ENCODE data around the gene TCIRG1.

Gene TCIRG1

GRCh38 chr11:68007498-68008380 lies 31.1 kb upstream of the TCIRG1 start:
- DNase-seq: no peak

- peak; percentile 14 for DNase-seq
Observed at GRCh38 chr11:68008381-68009337, 30.2 kb upstream of the TCIRG1 start.

GRCh38 chr11:68009391-68010089 lies 29.3 kb upstream of the TCIRG1 start:
- no peak for DNase-seq

- no peak for DNase-seq
Observed at GRCh38 chr11:68010090-68011041, 28.5 kb upstream of the TCIRG1 start, which contains the start of gene ALDH3B1. Gene ALDH3B1 (plus strand): TSS chr11:68010327. CDS start chr11:68015298, 4,971 bp downstream.

- no peak for DNase-seq
Observed at GRCh38 chr11:68011051-68011943, 27.5 kb upstream of the TCIRG1 start.

- DNase-seq: no peak
Observed at GRCh38 chr11:68012044-68012842, 26.6 kb upstream of the TCIRG1 start.

GRCh38 chr11:68012843-68013610 lies 25.8 kb upstream of the TCIRG1 start:
- no peak for DNase-seq

GRCh38 chr11:68013611-68014156 lies 25.1 kb upstream of the TCIRG1 start:
- DNase-seq: no peak

GRCh38 chr11:68014157-68014946 lies 24.5 kb upstream of the TCIRG1 start:
- DNase-seq: no peak

- no peak for DNase-seq
Observed at GRCh38 chr11:68014947-68015447, 23.8 kb upstream of the TCIRG1 start.

- DNase-seq: no peak
Observed at GRCh38 chr11:68015467-68015866, 23.4 kb upstream of the TCIRG1 start.

- DNase-seq: no peak
Observed at GRCh38 chr11:68016161-68016903, 22.5 kb upstream of the TCIRG1 start.

- DNase-seq: no peak
Observed at GRCh38 chr11:68016904-68017817, 21.7 kb upstream of the TCIRG1 start.

GRCh38 chr11:68017980-68018729 lies 20.7 kb upstream of the TCIRG1 start:
- DNase-seq: no peak

GRCh38 chr11:68018730-68019190 lies 20.1 kb upstream of the TCIRG1 start:
- DNase-seq: no peak
